Loucy (cell line): ENCODE measurements around the gene PABPN1L.

Source experiments
- H2AFZ ChIP-seq: fragments of 200-600 bp; sonication (generic); 2 replicates; pipeline ENCODE4 v1.6.0; 2016; ENCODE audit warnings: antibody characterized with exemption, mild to moderate bottlenecking, low read length, moderate library complexity
- H3F3A ChIP-seq: fragments of 200-600 bp; 2 replicates; pipeline ENCODE4 v1.6.0; 2016; ENCODE audit warnings: antibody characterized with exemption, low read depth, mild to moderate bottlenecking
- H3K27me3 ChIP-seq: fragments of 200-600 bp; sonication (generic); 2 replicates; pipeline ENCODE4 v1.6.1; 2014; ENCODE audit warnings: low read length, mild to moderate bottlenecking; ENCODE audit not compliant: insufficient read depth, poor library complexity, severe bottlenecking
- H3K36me3 ChIP-seq: fragments of 200-600 bp; sonication (generic); 2 replicates; pipeline ENCODE4 v1.6.1; 2016; ENCODE audit warnings: low read length; ENCODE audit not compliant: insufficient read depth
- H3K4me1 ChIP-seq: fragments of 200-600 bp; sonication (generic); 2 replicates; pipeline ENCODE4 v1.5.1; 2014; ENCODE audit warnings: low read length, mild to moderate bottlenecking; ENCODE audit not compliant: insufficient read depth, poor library complexity, severe bottlenecking
- H3K4me2 ChIP-seq: fragments of 200-600 bp; sonication (generic); 2 replicates; pipeline ENCODE4 v1.6.0; 2014; ENCODE audit warnings: antibody characterized with exemption, low read length, low read depth, mild to moderate bottlenecking; ENCODE audit not compliant: poor library complexity, severe bottlenecking
- H3K4me3 ChIP-seq: fragments of 200-600 bp; sonication (generic); 2 replicates; pipeline ENCODE4 v1.5.1; 2014; ENCODE audit warnings: low read length, mild to moderate bottlenecking, mixed read lengths; ENCODE audit not compliant: poor library complexity, severe bottlenecking
- H3K79me2 ChIP-seq: fragments of 200-600 bp; sonication (generic); 2 replicates; pipeline ENCODE4 v1.6.1; 2014; ENCODE audit warnings: low read length; ENCODE audit not compliant: insufficient read depth
- H3K9ac ChIP-seq: fragments of 200-600 bp; sonication (generic); 2 replicates; pipeline ENCODE4 v1.6.0; 2014; ENCODE audit warnings: mild to moderate bottlenecking, low read depth, low read length, moderate library complexity; ENCODE audit not compliant: poor library complexity, severe bottlenecking
- H3K9me2 ChIP-seq: fragments of 200-600 bp; sonication (generic); replicated peaks from 2 replicates; pipeline ENCODE4 v1.6.1; 2016; ENCODE audit warnings: low read depth, low read length, mixed read lengths
- H3K9me3 ChIP-seq: fragments of 200-600 bp; sonication (generic); 2 replicates; pipeline ENCODE4 v1.6.1; 2014; ENCODE audit warnings: mild to moderate bottlenecking, antibody characterized with exemption, low read length, low read depth; ENCODE audit not compliant: insufficient read depth
- H4K20me1 ChIP-seq: fragments of 200-600 bp; sonication (generic); 2 replicates; pipeline ENCODE4 v1.6.0; 2014; ENCODE audit warnings: antibody characterized with exemption, low read length, mild to moderate bottlenecking; ENCODE audit not compliant: insufficient read depth, poor library complexity, severe bottlenecking
- CTCF ChIP-seq: fragments of 200-600 bp; sonication (generic); conservative IDR thresholded peaks from 2 replicates; pipeline ENCODE4 v1.5.1; 2014; ENCODE audit warnings: mild to moderate bottlenecking, antibody characterized with exemption, low read length
- EZH2phosphoT487 ChIP-seq: fragments of 200-600 bp; IDR thresholded peaks from 2 replicates; pipeline ENCODE4 v1.6.1; 2018; ENCODE audit warnings: antibody characterized with exemption, mild to moderate bottlenecking, moderate library complexity, borderline replicate concordance

Gene PABPN1L

GRCh38 chr16:88907768-88908167 is 41.3 kb upstream of the PABPN1L start:
- Histone ChIP-seq H3K27me3 (no peaks in the 10 kb centered on the region), H3K79me2 (peaks cover 84% of the 10 kb centered on the region; the same call in 1 of the 2 replicates), H3F3A (no peaks in the 10 kb centered on the region), H3K9ac (no peak overlapping the region), H3K9me3 (no peaks in the 10 kb centered on the region), H3K9me2 (no peaks in the 10 kb centered on the region), H3K4me1 (no peaks in the 10 kb centered on the region), H3K36me3 (no peaks in the 10 kb centered on the region; the same call in 1 of the 2 replicates), H2AFZ (no peak overlapping the region), H4K20me1 (peaks cover 65% of the 10 kb centered on the region), H3K4me3 (no peak overlapping the region), H3K4me2 (no peak overlapping the region)
- TF ChIP-seq CTCF = no peak
- TF ChIP-seq EZH2phosphoT487 = no peak

- peaks cover 5% of the 10 kb centered on the region; the same call in 1 of the 2 replicates for H3K36me3 ChIP-seq
- H3K4me2 ChIP-seq = no peak overlapping the region
- H3K79me2 ChIP-seq = peaks cover 73% of the 10 kb centered on the region; the same call in 1 of the 2 replicates
- H3K27me3 ChIP-seq = no peaks in the 10 kb centered on the region
- H3K4me3 ChIP-seq = no peak overlapping the region
- H4K20me1 ChIP-seq = peaks cover 59% of the 10 kb centered on the region
- no peaks in the 10 kb centered on the region for H3K9me2 ChIP-seq
- H3K9me3 ChIP-seq = no peaks in the 10 kb centered on the region
- H2AFZ ChIP-seq = no peak overlapping the region
- no peak for TF ChIP-seq EZH2phosphoT487
- TF ChIP-seq CTCF = no peak
- no peaks in the 10 kb centered on the region for H3K4me1 ChIP-seq
- H3F3A ChIP-seq = no peaks in the 10 kb centered on the region
- H3K9ac ChIP-seq = no peak overlapping the region
Measured at GRCh38 chr16:88906535-88907105, 40.2 kb upstream of the PABPN1L start.

GRCh38 chr16:88906020-88906419 is 39.6 kb upstream of the PABPN1L start:
- no peaks in the 10 kb centered on the region for H3K27me3 ChIP-seq
- TF ChIP-seq CTCF = no peak
- TF ChIP-seq EZH2phosphoT487 = no peak
- H2AFZ ChIP-seq = no peak overlapping the region
- H3K9me3 ChIP-seq = no peaks in the 10 kb centered on the region
- H3K9me2 ChIP-seq = no peaks in the 10 kb centered on the region
- H3K4me1 ChIP-seq = no peaks in the 10 kb centered on the region
- no peak overlapping the region for H3K9ac ChIP-seq
- peaks cover 53% of the 10 kb centered on the region for H4K20me1 ChIP-seq
- H3K36me3 ChIP-seq = peaks cover 11% of the 10 kb centered on the region; the same call in 1 of the 2 replicates
- no peaks in the 10 kb centered on the region for H3F3A ChIP-seq
- no peak overlapping the region for H3K4me3 ChIP-seq
- H3K4me2 ChIP-seq = no peak overlapping the region
- peaks cover 67% of the 10 kb centered on the region; the same call in 1 of the 2 replicates for H3K79me2 ChIP-seq
